WTC11 (cell line): ENCODE data around the gene XNDC1N. TPM values are rescaled to one million over a fixed set of nuclear protein-coding genes. Genes with fewer than 3 reads are reported as not detected.

Experiments used
- ATAC-seq: fragments of 200-7000 bp; cut with Tn5 transposase; 2 replicates; pipeline ENCODE4 v1.10.0; 2021; ENCODE audit warnings: mild to moderate bottlenecking, moderate library complexity
- CTCF ChIA-PET: fragments of 300-600 bp; sonication (Branson Sonifier 250); formaldehyde crosslinking; loops from one replicate; lab custom pipeline; 2021; ENCODE audit warnings: antibody characterized with exemption; lab: Charles Lee
- POLR2A ChIA-PET: fragments of 350-600 bp; sonication (Branson Sonifier 250); formaldehyde crosslinking; loops from one replicate; lab custom pipeline; 2021; ENCODE audit warnings: antibody characterized with exemption; lab: Charles Lee
- DNase-seq: peaks from one replicate; pipeline ENCODE4 v3.0.0; 2021; ENCODE audit warnings: low spot score
- H3K27ac Mint-ChIP-seq: 2 replicates; pipeline ENCODE4 v1.8.0; 2021; ENCODE audit warnings: mixed read lengths
- H3K27me3 Mint-ChIP-seq: 2 replicates; pipeline ENCODE4 v1.8.0; 2021; ENCODE audit warnings: low read depth, mild to moderate bottlenecking, moderate library complexity, mixed read lengths
- H3K36me3 Mint-ChIP-seq: 2 replicates; pipeline ENCODE4 v1.8.0; 2021; ENCODE audit warnings: mixed read lengths
- H3K4me1 Mint-ChIP-seq: 2 replicates; pipeline ENCODE4 v1.8.0; 2022; ENCODE audit warnings: mixed read lengths
- H3K4me3 Mint-ChIP-seq: 2 replicates; pipeline ENCODE4 v1.8.0; 2021; ENCODE audit warnings: mild to moderate bottlenecking, moderate library complexity, mixed read lengths
- H3K9me3 Mint-ChIP-seq: 2 replicates; pipeline ENCODE4 v1.8.0; 2021; ENCODE audit warnings: mixed read lengths
- ARID4B ChIP-seq: sonication (generic); formaldehyde crosslinking; IDR thresholded peaks from 2 replicates; pipeline ENCODE4 v1.8.0; 2023; ENCODE audit warnings: missing genetic modification reagents, mild to moderate bottlenecking, borderline replicate concordance
- CDX4 ChIP-seq: fragments of 250-450 bp; sonication (Bioruptor Pico); IDR thresholded peaks from 2 replicates; pipeline ENCODE4 v1.9.0; 2021; ENCODE audit warnings: moderate library complexity, mild to moderate bottlenecking, inconsistent platforms, borderline replicate concordance
- CREM ChIP-seq: sonication (generic); formaldehyde crosslinking; IDR thresholded peaks from 2 replicates; pipeline ENCODE4 v1.8.1; 2022; ENCODE audit warnings: mild to moderate bottlenecking, missing genetic modification reagents, moderate library complexity
- FOXJ3 ChIP-seq: sonication (generic); formaldehyde crosslinking; IDR thresholded peaks from 2 replicates; pipeline ENCODE4 v1.9.0; 2021; ENCODE audit warnings: missing genetic modification reagents, mild to moderate bottlenecking, borderline replicate concordance
- KAT7 ChIP-seq: sonication (generic); formaldehyde crosslinking; IDR thresholded peaks from 2 replicates; pipeline ENCODE4 v1.8.1; 2023; ENCODE audit warnings: missing genetic modification reagents, mild to moderate bottlenecking, borderline replicate concordance
- MAX ChIP-seq: sonication (generic); formaldehyde crosslinking; IDR thresholded peaks from 2 replicates; pipeline ENCODE4 v1.8.0; 2022; ENCODE audit warnings: mild to moderate bottlenecking, missing genetic modification reagents
- NFATC4 ChIP-seq: fragments of 250-450 bp; sonication (Bioruptor Pico); IDR thresholded peaks from 2 replicates; pipeline ENCODE4 v1.9.0; 2021; ENCODE audit warnings: mild to moderate bottlenecking
- RELA ChIP-seq: sonication (generic); formaldehyde crosslinking; IDR thresholded peaks from 2 replicates; pipeline ENCODE4 v1.8.1; 2022; ENCODE audit warnings: missing genetic modification reagents, mild to moderate bottlenecking, borderline replicate concordance
- SMAD3 ChIP-seq: sonication (generic); formaldehyde crosslinking; IDR thresholded peaks from 2 replicates; pipeline ENCODE4 v1.8.0; 2022; ENCODE audit warnings: missing genetic modification reagents, mild to moderate bottlenecking, borderline replicate concordance
- SP1 ChIP-seq: sonication (generic); formaldehyde crosslinking; conservative IDR thresholded peaks from 2 replicates; pipeline ENCODE4 v1.8.1; 2022; ENCODE audit warnings: missing genetic modification reagents
- TEAD1 ChIP-seq: sonication (generic); formaldehyde crosslinking; IDR thresholded peaks from 2 replicates; pipeline ENCODE4 v1.8.0; 2022; ENCODE audit warnings: mild to moderate bottlenecking, missing genetic modification reagents
- TEAD4 ChIP-seq: sonication (generic); formaldehyde crosslinking; IDR thresholded peaks from 2 replicates; pipeline ENCODE4 v1.8.0; 2022; ENCODE audit warnings: mild to moderate bottlenecking, missing genetic modification reagents
- ZBTB43 ChIP-seq: sonication (generic); formaldehyde crosslinking; IDR thresholded peaks from 2 replicates; pipeline ENCODE4 v1.8.1; 2023; ENCODE audit warnings: mild to moderate bottlenecking, missing genetic modification reagents
- ZMAT4 ChIP-seq: fragments of 250-450 bp; sonication (Bioruptor Pico); IDR thresholded peaks from 2 replicates; pipeline ENCODE4 v1.9.0; 2021; ENCODE audit warnings: mild to moderate bottlenecking
- ZNF138 ChIP-seq: sonication (generic); formaldehyde crosslinking; conservative IDR thresholded peaks from 2 replicates; pipeline ENCODE4 v1.8.1; 2022; ENCODE audit warnings: mild to moderate bottlenecking, moderate library complexity, missing genetic modification reagents
- ZNF219 ChIP-seq: sonication (generic); formaldehyde crosslinking; IDR thresholded peaks from 2 replicates; pipeline ENCODE4 v1.8.0; 2023; ENCODE audit warnings: missing genetic modification reagents, mild to moderate bottlenecking, borderline replicate concordance
- ZNF232 ChIP-seq: sonication (generic); formaldehyde crosslinking; IDR thresholded peaks from 2 replicates; pipeline ENCODE4 v1.8.0; 2022; ENCODE audit warnings: mild to moderate bottlenecking, missing genetic modification reagents
- ZNF281 ChIP-seq: sonication (generic); formaldehyde crosslinking; IDR thresholded peaks from 2 replicates; pipeline ENCODE4 v1.8.0; 2023; ENCODE audit warnings: mild to moderate bottlenecking, missing genetic modification reagents
- ZNF512 ChIP-seq: sonication (generic); formaldehyde crosslinking; IDR thresholded peaks from 2 replicates; pipeline ENCODE4 v1.8.1; 2022; ENCODE audit warnings: missing genetic modification reagents, borderline replicate concordance
- total RNA-seq: library from RNA; stranded (reverse); gene quantifications from 3 replicates; pipeline ENCODE4 v1.2.3, GENCODE V29; 2021

The XNDC1N gene
- total RNA-seq, 1 experiment from 2014 or later: 10.6 TPM

GRCh38 chr11:71914617-71915189, 13.7 kb downstream of the XNDC1N start:
- Mint-ChIP-seq H3K27ac (no peak overlapping the region), H3K36me3 (peaks cover 48% of the 10 kb centered on the region), H3K27me3 (no peaks in the 10 kb centered on the region), H3K4me3 (no peak overlapping the region), H3K9me3 (no peaks in the 10 kb centered on the region), H3K4me1 (peaks cover 2% of the 10 kb centered on the region; the same call in 1 of the 2 replicates)
- DNase-seq (no peak), ATAC-seq (no peak)
- TF ChIP-seq ARID4B (CRISPR knock-in tag): no peak
- TF ChIP-seq FOXJ3 (CRISPR knock-in tag): no peak
- TF ChIP-seq CDX4: no peak
- TF ChIP-seq NFATC4: no peak
- TF ChIP-seq ZNF232 (CRISPR knock-in tag): no peak
- TF ChIP-seq TEAD1 (CRISPR knock-in tag): no peak
- TF ChIP-seq SMAD3: no peak
- TF ChIP-seq CREM: no peak
- no peak for TF ChIP-seq ZNF281 (CRISPR knock-in tag)
- TF ChIP-seq TEAD4 (CRISPR knock-in tag): no peak
- TF ChIP-seq ZNF512: no peak
- no peak for TF ChIP-seq ZMAT4 (CRISPR knock-in tag)
- TF ChIP-seq ZBTB43 (CRISPR knock-in tag): no peak
- TF ChIP-seq KAT7 (CRISPR knock-in tag): no peak
- TF ChIP-seq RELA (CRISPR knock-in tag): no peak
- TF ChIP-seq MAX (CRISPR knock-in tag): no peak
- TF ChIP-seq ZNF219 (CRISPR knock-in tag): no peak
- TF ChIP-seq SP1: no peak
- TF ChIP-seq ZNF138 (CRISPR knock-in tag): no peak
- CTCF ChIA-PET: no interaction called here
- POLR2A ChIA-PET: no interaction called here
